ENCODE data around the gene SMPD4.
A peak's percentile ranks its signal among the peaks of the same experiment; 100 is the strongest.
"Not testable (repeated sequence)": the region's sequence is repeated elsewhere in the genome, so short reads cannot be mapped to it uniquely, and the experiment has no call there.

The SMPD4 gene

DNA sequence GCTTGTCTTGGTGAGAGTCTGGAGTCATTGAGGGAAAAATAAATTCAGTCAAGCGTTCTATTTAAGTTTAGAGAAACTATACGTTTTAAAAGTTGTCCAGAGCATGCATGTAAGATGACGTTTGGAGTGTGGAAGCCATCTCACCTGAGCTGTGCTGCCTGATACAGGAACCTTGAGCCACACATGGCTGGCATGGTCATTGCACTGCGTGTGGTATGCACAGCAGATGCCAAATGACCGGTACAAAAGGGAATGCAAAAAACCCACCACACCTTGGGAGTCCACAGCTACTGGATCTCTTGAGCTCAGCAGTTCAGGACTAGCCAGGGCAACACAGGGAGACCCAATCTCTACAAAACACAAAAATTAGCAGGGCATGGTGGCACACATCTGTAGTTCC lies 5.0 kb upstream of the SMPD4 start:
- no peak for DNase-seq (ENCODE audit: low read depth in 2 of 2)

DNA sequence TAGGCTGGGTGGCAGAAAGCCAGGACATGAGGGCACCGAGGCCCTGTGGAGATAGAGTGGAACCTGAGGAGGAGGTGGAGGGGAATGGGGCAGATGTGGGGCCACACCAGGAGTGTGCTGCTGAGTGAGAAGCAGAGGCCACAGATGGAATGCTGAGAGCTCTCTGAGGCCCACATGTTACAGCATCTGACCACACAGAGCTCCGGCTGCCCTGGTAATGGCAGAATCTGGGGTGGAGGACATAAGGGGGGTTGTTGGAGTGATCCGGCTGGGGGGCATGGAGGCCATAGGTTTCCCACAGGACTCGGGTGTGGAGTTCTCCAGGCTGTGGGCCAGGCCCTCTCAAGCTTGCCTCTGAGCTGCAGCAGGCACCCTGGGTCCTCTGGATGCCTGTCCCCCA lies 4.5 kb upstream of the SMPD4 start:
- DNase-seq (ENCODE audit: low read depth in 2 of 2) = no peak

DNA sequence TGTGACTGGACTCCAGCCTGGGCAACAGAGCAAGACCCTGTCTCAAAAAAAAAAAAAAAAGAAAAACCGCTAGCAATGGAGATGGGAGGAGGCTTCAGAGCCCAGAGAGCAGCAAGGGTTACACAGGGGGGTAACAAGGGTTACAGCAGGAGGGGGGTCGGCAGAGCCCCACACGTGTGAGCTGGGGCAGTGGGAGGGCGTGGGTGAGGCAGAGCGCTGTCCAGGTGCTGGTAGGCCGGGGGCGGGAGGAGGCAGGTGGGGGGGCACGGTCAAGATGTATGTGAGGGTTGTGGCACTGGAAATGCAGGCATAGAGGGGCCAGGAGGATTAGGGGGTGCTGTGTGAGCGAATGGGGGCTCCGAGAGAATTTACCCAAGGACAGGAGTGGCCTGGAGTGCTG lies 4.0 kb upstream of the SMPD4 start:
- no peak for DNase-seq (ENCODE audit: low read depth in 2 of 2)

DNA sequence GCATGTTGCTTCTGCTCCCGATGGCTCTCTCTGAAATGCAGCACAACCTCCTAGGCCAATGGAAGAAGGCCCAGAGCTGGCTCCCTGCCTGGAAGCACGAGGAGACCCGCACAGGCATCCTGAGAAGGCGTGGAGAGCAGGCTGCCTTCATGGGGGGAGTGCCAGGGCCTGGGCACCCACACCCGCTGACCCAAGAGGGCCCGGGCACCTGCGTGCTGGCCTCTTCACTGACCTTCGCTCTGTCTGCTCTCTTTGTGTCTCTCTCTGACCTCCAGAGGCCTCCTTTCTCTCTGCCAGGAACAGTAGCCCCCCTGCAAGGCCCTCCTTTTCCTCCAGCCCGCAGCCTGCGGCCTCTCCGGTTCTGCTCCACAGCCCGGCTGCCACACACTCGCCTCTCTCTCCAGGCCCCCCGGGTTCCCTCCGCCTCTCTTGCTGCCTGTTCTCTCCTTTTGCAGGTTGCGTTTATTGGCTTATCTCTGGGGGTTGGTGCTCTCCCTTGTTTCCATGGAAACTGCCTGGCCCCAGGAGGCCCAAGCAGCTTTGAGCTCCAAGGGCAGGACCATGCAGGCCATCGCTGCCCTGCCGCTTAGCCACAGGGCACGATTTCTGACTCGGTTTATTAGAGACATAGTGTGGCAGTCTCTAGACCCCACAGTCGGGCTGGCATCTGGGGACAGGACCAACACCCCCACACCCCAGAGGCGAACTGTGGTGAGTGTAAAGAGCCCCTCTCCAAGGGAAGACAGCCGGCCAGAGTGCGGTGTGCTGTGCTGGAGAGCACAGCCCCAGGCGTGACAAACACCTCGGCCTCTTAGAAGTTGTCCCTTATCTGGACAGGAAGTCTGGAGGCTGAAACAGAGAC lies 2.3 kb upstream of the SMPD4 start:
- DNase-seq (ENCODE audit: low read depth in 2 of 2) = no peak

DNA sequence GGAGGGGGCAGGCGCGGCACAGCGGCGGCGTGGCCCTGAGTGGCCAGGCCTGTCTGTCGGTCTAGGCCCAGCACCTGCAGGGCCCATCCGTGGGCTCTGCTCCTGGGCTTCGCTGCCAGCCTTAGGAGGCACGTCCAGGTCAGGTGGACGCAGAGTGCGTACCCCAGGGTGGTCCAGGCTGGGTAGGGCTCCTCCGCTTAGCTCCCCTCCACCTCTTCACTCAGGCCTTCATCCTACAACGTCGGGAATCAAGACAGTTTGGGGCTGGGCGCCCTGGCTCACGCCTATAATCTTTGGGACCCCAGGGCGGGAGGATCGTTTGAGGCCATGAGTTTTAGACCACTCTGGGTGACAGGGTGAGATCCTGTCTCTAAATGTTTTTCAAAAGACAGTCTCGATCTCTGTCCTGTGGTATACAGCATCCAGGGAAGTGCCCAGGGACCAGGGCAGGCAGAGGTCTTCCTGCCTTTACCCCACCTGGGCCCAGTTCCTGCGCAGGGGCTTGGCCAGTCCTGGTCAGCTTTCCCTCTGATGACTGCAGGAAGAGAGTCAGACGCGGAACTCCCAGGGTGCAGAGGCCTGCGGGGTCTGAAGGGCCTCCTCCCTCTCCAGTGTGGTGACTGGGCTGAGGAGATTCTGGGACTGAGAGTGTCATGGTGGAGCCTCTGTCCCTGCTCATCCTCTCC lies 1.6 kb upstream of the SMPD4 start:
- not testable (repeated sequence) for DNase-seq (ENCODE audit: low read depth in 2 of 2)

DNA sequence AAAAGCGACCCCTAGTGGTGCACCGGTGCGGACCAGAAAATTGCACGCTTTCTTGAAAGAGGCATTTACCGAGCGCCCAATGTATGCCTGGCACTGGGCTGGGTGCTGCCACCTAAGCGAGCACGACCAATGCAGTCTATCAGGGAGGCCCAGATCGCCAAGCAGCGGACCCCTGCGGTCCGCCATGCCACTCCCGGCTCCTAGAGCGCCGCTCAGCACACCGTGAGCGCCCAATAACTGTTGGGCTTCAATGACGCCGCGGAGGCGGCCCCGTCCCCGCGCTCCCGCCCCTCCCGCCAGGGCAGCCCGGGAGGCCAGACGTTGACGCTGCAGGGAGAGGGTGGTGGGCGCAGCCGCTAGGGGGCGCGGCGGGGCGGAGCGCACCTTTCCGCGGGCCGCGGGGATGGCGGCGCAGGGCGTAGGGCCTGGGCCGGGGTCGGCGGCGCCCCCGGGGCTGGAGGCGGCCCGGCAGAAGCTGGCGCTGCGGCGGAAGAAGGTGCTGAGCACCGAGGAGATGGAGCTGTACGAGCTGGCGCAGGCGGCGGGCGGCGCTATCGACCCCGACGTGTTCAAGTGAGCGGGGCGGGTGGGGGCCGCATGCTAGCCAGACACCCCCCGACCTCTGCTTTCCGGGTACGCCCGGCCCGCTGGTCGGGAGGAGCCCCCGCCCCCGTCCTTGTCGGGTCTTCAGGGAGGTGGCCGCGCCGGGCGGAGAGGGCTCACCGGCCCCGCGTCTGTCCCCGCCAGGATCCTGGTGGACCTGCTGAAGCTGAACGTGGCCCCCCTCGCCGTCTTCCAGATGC lies 679 bp upstream of the SMPD4 start, which contains the start of gene MZT2B:
Gene MZT2B (plus strand): TSS at position 383 of the 803 bp plus-strand sequence. CDS start 21 bp downstream, at position 404.
- DNase-seq (ENCODE audit: low read depth in 2 of 2) = peak; percentile 84 to 93

DNA sequence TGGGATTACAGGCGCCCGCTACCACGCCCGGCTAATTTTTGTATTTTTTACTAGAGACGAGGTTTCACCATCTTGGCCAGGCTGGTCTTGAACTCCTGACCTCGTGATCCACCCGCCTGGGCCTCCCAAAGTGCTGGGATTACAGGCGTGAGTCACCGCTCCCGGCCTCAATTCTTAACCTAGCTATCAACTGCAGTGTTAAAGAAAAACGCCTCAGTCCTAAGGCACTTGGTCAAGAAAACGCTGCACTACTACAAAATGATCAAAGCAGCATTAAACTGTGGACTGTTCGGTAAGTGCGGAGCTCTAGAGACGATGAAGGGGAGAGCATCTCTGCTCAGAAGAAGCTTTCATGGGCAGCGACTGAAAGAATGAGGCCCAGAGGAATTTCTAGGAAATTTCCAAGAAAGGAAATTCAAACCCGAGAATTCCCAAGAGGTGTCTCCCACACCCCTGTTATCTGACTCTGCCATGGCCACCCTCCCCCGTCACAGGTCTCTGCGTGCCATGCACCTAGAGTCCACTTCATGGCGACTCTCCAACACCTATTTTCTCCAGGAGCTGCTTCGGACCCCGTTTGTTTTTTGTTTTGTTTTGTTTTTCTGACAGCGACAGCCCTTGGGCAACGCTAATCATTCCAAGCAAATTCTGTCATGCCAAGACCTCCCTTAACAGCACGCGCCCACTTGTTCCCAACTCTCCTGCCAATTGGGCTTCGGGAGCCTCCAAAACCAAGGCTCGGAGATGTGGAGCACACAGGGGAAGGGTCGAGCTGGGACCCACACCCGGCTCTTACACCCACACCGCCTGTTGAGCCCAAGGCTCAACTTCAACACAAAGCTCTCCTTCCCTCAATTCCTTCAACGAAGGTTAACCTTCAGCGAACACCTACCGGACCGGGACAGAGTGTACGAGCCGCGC lies 738 bp downstream of the SMPD4 start:
- not testable (repeated sequence) for DNase-seq (ENCODE audit: low read depth in 2 of 2)

DNA sequence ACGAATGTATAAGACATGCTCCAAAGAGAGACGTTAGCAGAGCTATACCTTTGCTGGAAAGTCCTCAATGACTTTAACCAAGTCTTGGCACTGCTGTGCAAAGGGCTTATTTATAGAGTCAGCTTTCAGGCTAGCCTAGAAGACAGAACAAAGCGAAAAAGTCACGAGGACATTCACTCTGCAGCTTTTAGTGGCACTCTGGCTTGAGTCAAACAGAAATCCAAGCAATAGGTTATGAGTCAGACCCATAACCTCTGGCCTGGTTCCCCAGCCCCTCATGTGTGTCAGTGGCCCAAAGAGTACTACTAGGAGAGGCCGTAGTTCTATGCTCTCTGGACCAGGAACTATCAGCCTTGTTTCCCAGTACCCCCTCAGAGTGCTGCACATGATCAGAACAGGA lies 6.5 kb downstream of the SMPD4 start:
- DNase-seq (ENCODE audit: low read depth in 2 of 2) = not testable (repeated sequence)

DNA sequence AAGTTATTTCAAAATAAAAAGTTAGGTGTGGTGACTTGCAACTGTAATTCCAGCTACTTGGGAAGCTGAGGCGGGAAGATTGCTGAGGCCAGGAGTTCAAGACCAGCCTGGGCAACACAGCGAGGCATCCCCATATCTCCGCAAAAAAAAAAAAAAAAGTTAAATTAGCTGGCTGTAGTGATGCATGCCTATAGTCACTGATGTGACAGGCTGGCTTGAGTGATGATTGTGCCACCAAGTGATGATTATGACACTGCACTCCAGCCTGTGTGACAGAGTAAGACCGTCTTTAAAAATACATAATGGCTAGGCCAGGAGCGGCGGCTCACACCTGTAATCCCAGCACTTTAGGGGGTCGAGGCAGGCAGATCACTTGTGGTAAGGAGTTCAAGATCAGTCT lies 11.5 kb downstream of the SMPD4 start:
- DNase-seq (ENCODE audit: low read depth in 2 of 2) = no peak

DNA sequence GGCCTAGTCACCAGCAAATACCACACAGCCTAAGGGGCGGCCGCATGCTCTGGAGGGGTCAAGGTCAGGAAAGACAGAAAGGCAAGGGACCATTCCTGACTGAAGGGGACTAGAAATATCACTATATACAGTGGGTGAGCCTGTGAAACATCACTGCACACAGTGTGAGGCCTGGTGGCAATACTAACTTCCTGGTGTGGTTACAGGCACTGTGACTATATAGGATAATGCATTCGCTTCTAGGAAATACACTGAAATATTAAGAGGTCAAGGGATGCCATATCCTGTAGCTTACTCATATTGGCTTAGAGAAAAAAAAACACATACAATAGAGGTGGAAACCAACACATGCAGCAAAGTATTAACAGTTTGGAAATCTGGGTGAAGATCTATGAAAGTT lies 12.2 kb downstream of the SMPD4 start:
- not testable (repeated sequence) for DNase-seq (ENCODE audit: low read depth in 2 of 2)

DNA sequence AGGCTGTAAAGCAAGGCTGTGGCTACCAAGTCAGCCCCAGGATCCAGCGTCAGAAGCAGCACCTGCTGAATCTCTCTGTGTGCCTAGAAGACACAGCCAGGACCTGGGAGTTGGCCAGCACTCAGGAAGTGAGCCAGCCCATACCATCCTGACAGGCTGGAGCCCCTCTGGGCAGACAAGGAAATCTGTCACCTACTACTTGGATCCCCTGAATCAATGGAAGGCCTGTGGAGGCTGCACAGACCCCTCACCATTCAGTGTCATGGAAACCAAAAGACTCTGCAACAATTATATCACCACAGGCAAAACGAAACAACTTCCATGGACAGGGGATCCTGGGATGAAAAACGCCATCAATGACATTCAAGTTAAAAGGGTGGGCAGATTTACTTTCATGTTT lies 14.8 kb downstream of the SMPD4 start:
- not testable (repeated sequence) for DNase-seq (ENCODE audit: low read depth in 2 of 2)

DNA sequence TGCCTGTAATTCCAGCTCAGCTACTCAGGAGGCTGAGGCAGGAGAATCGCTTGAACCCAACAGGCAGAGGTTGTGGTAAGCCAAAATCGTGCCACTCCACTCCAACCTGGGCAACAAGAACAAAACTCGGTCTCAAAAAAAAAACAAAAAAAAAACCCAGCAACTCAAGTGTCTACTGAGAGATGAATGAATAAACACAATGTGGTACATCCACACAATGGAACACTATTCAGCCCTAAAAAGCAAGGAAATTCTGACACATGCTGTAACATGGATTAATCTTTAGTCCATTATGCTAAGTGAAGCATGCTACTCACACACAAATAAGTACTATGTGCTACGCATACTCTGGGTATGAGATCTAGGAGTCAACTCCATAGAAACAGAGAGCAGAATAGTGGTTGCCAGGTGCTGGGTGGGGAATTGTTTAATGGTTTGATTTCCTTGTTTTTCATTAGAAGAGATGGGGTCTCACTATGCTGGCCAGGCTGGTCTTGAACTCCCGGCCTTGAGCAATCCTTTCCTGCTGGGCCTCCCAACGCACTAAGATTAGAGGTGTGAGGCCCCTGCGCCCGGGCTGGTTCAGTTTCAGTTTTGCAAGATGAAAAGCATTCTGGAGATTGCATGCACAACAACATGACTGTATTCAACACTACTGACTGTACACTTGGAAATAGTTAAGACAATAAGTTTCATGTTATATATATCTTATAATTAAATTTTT lies 15.9 kb downstream of the SMPD4 start:
- no peak for DNase-seq (ENCODE audit: low read depth in 2 of 2)

DNA sequence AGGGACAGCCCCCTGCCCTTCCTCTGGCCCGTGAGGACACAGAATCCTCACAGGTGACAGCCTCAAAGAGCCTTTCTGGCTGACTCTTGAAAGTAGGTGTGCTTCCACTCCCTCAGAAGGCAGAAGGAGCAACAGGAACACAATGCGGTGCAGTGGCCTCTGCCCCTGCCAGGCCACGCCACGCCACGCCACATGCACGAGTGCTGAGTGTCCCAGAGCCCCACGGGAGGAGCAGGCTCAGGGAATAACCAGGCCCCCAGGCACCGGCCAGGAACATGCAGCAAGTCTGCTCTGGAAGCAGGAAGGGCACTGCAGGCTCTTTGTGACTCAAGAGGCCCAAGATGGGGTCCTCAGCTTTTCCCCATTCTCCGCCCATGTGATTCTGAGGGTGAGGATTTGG lies 18.4 kb downstream of the SMPD4 start:
- DNase-seq (ENCODE audit: low read depth in 2 of 2) = no peak

DNA sequence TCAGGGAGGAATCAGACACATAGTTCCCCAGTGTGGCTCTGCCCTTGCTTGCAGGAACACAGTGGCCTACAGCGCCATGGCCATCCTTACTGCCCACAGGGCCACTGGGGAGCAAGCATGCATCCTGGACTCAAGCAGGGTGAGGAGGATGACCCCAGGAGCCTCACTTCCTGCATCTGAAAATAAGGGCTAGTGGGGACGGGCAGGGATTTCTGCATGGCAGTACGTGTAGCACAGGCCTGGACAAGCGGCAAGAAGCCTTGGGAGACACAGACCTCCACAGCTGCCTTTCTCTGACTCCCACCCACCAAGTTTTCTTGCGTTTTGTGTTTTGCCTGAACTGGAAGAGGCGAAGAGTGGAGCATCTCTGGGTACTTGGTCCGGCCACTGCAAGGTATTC lies 18.9 kb downstream of the SMPD4 start:
- not testable (repeated sequence) for DNase-seq (ENCODE audit: low read depth in 2 of 2)

DNA sequence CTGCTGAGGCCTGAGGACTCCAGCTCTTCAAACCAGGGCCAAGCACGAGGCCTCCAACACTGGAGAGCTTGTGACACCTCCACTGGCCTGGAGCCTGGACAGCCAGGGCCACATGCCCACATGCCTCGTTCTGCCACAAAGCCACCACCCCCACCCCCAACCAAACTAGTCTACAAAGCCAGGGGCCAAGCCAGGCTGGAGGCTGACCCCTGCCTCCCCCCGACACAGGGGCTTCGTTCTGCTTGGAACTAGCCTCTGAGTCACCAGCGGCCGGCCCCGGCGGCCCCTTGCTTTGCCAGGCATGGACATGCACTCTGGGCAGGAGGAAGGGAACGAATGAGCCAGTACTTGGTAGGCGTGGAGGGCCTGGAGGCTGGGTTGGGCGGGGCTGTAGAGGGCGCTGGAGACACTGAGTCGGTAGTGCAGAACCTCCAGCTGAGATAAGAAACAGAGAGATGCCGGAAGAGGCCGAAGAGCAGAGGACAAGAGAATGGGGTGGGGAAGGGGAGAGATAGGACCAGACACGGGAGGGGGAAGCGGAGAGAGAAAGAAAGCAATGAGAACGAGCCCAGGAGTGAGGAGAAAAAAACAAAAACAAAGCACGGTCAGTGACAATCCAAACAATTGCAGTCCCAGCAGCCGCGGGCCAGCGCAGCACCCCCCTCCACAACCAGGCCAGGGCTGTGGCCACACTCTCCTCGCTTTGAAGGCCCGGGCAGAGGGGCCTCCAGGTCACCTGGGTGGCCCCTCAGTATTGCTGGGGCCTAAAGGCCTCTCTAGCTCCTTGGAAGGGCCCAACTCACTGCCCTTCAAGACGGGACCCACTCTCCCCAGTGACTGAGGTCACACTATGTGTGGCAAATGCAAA lies 20.3 kb downstream of the SMPD4 start:
- DNase-seq (ENCODE audit: low read depth in 2 of 2) = not testable (repeated sequence)

DNA sequence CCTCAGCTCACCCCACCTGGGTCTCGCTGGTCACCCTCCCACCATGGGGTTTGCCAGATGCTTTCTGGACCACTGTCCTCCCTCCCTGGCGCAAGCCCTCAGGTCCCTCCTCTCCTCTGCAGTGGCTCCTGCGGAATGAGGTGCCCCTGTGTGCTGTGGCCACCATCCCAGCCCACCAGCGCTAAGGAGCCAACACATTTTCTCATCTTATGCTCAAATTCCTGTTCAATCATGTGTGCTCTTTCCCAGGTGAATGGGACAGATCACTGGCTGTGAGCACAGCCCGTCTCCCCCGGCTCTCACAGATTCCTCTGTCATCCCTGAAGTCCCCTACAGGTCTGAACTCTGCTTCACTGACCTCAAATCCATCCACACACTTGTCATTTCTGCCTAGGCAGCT lies 21.3 kb downstream of the SMPD4 start:
- no peak for DNase-seq (ENCODE audit: low read depth in 2 of 2)

DNA sequence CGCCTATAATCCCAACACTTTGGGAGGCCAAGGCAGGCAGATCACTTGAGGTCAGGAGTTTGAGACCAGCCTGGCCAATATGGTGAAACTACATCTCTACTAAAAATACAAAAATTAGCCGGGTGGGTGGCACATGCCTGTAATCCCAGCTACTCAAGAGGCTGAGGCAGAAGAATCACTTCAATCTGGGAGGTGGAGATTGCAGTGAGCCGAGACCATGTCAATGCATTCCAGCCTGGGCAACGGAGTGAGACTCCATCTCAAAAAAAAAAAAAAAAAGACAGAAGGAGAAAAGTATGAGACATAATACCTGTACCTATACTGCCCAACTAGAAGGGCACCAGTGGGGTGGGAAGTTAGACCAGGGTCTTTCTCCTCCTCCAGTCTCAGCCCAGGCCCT lies 22.0 kb downstream of the SMPD4 start:
- not testable (repeated sequence) for DNase-seq (ENCODE audit: low read depth in 2 of 2)

DNA sequence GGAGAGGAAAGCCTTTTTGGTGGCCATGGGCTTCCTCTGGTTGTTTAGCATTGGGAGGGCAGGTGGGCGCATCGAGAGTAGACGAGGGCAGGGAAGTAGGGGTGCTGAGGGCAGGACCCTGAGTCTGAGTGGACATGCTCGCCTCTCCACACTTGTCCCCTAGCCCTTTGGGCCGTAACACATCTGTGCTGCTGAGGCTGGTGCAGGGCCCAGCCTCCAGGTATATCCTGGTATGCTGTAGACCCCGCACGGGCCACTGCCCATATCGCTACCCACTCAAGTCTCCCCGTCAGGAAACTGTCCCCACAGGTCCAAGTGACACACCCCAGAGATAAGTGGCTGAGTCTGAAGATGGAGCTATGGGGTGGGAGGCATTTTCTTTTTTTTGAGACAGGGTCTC lies 22.8 kb downstream of the SMPD4 start:
- DNase-seq (ENCODE audit: low read depth in 2 of 2) = no peak

DNA sequence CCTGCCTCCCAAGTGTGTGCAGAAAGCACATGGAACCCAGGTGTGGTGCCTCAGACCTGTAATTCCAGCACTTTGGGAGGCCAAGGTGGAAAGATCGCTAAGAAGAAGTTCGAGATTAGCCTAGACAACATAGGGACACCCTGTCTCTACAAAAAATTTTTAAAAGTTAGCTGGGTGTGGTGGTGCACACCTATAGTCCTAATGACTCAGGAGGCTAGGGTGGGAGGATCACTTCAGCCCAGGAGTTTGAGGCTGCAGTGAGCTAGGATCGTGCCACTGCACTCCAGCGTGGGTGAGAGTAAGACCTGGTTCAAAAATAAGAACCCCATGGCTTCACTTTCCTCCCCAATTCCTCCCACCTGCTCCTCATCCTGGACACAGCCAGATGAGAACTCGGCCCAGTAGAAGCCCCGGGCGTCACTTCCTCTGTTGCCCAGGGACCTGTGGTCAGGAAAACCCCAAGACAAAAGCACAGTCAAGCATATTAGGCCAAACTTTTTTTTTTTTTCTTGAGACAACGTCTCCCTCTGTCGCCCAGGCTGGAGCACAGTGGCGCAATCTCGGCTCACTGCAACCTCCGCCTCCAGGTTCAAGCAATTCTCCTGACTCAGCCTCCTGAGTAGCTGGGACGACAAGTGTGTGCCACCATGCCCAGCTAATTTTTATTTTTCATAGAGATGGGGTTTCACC lies 23.4 kb downstream of the SMPD4 start:
- DNase-seq (ENCODE audit: low read depth in 2 of 2) = not testable (repeated sequence)
